RWPE2 (cell line): ENCODE results near the gene HIVEP3.
A peak's percentile ranks its signal among the peaks of the same experiment; 100 is the strongest.

ENCODE experiments used
- ATAC-seq: fragments of 200-7000 bp; cut with Tn5 transposase; 3 replicates; pipeline ENCODE4 v1.9.1; 2021; ENCODE audit warnings: low read depth
- DNase-seq: peaks from one replicate; pipeline ENCODE4 v3.0.0-alpha.2; 2020; ENCODE audit warnings: low spot score
- H3K27ac ChIP-seq: fragments of 450-650 bp; 2 replicates; pipeline ENCODE4 v1.5.1; 2017; ENCODE audit warnings: mild to moderate bottlenecking; ENCODE audit not compliant: poor library complexity, severe bottlenecking
- H3K27me3 ChIP-seq: fragments of 250-450 bp; sonication (Bioruptor Pico); 2 replicates; pipeline ENCODE4 v1.5.1; 2021; ENCODE audit warnings: mild to moderate bottlenecking, moderate library complexity; ENCODE audit not compliant: insufficient read depth, poor library complexity, severe bottlenecking
- H3K36me3 ChIP-seq: fragments of 250-450 bp; sonication (Bioruptor Pico); 2 replicates; pipeline ENCODE4 v1.5.1; 2020; ENCODE audit warnings: low read depth, mild to moderate bottlenecking, moderate library complexity
- H3K4me1 ChIP-seq: fragments of 250-450 bp; sonication (Bioruptor Pico); 2 replicates; pipeline ENCODE4 v1.5.1; 2021; ENCODE audit warnings: mild to moderate bottlenecking, moderate library complexity; ENCODE audit not compliant: insufficient read depth, poor library complexity, severe bottlenecking
- H3K4me3 ChIP-seq: fragments of 250-450 bp; sonication (Bioruptor Pico); 2 replicates; pipeline ENCODE4 v1.5.1; 2021; ENCODE audit warnings: mild to moderate bottlenecking, moderate library complexity; ENCODE audit not compliant: severe bottlenecking
- H3K9me3 ChIP-seq: fragments of 250-450 bp; sonication (Bioruptor Pico); 2 replicates; pipeline ENCODE4 v1.5.1; 2021; ENCODE audit warnings: mild to moderate bottlenecking, moderate library complexity; ENCODE audit not compliant: severe bottlenecking
- CTCF ChIP-seq: fragments of 450-650 bp; IDR thresholded peaks from one replicate; pipeline ENCODE4 v1.5.1; 2017; ENCODE audit warnings: mild to moderate bottlenecking, moderate library complexity; ENCODE audit not compliant: poor library complexity, severe bottlenecking

The HIVEP3 gene

DNA sequence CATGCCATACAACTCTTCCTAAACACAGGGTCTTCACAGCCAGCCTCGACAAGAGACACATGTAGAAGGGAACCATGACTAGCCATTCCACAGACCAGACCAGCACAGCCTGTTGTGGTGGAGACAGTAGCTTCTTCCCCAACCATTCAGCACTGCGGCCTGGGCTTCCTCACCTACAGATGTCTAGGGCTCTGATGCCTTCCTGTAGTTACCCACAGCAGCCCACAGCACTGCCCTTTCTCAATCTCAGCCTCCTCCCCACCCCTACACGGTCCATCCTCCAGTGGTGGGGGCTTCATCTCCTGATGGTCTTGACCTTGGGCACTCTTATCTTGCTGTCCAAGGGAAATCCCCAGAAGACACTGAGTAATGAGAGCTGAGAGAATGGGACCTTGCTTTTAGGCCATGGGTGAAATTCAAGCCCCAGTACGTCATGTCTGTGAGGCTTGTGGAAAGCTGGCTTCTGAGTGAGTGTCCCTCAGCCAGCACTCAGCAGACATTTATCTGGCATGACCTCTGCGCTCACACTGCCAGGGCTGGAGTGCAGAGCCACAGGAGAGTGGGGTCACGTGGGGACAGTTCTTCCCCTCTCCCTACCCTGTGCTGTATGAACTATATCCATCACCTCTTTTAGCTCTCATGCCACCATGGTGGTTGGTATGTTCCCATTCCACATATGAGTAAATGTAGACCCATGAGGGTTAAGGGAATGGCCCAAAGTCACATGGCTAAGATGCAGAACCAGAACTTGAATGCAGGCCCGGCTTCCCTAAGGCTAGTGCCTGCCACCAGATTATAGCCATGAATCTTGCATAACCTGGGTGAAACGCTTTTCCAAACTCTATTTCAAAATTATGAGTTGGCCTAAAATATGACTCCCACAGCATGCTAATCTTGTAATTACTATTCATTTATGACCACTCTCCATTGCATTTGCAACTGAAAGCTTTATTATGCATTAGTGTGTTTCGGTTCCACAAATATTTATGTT is 104.7 kb downstream of the HIVEP3 start:
- Histone ChIP-seq H3K27ac (no peak overlapping the region), H3K27me3 (no peaks in the 10 kb centered on the region), H3K36me3 (no peaks in the 10 kb centered on the region), H3K4me3 (no peak overlapping the region), H3K4me1 (peaks cover 10% of the 10 kb centered on the region), H3K9me3 (no peaks in the 10 kb centered on the region)
- no peak for TF ChIP-seq CTCF
- ATAC-seq (no peak), DNase-seq (no peak)

GRCh38 chr1:41813226-41813625 is 105.5 kb downstream of the HIVEP3 start:
- Histone ChIP-seq H3K27me3 (no peaks in the 10 kb centered on the region), H3K4me1 (peaks cover 10% of the 10 kb centered on the region), H3K9me3 (no peaks in the 10 kb centered on the region), H3K4me3 (no peak overlapping the region), H3K27ac (peak overlapping the region; percentile 87), H3K36me3 (no peaks in the 10 kb centered on the region)
- no peak for DNase-seq
- ATAC-seq, result no peak
- no peak for TF ChIP-seq CTCF

DNA sequence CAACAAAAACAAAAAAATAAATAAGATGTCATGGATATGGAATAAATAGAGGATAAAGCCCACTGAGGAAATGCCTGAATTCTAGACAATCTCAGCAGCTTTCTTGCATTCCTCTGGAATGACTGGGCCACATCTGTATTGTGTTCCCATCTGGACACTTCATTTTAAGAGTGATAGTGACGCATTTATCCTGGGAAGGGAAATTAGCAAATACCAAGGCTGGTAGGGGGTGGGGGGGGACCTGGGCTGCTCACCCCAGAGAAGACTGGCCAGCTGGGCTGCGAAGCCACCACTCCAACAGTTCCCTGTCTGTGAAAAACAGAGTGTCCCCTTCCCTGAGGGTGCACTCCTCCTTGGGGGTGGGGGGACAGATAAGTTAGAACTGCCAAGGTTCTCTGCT is 106.3 kb downstream of the HIVEP3 start:
- peak overlapping the region; percentile 87 for H3K27ac ChIP-seq

GRCh38 chr1:41812051-41812450 is 106.7 kb downstream of the HIVEP3 start:
- peak overlapping the region; percentile 87 for H3K27ac ChIP-seq
- no peaks in the 10 kb centered on the region for H3K27me3 ChIP-seq
- no peaks in the 10 kb centered on the region for H3K36me3 ChIP-seq
- no peak overlapping the region for H3K4me3 ChIP-seq
- H3K4me1 ChIP-seq, result peaks cover 10% of the 10 kb centered on the region
- H3K9me3 ChIP-seq, result no peaks in the 10 kb centered on the region
- peak; percentile 55; the same call in 2 of the 3 replicates for ATAC-seq
- DNase-seq, result no peak
- peak; percentile 81 for TF ChIP-seq CTCF

More for the DNA sequence above, 106.3 kb downstream of the HIVEP3 start:
- Histone ChIP-seq H3K9me3 (no peaks in the 10 kb centered on the region), H3K27me3 (no peaks in the 10 kb centered on the region), H3K4me1 (peaks cover 10% of the 10 kb centered on the region), H3K4me3 (no peak overlapping the region), H3K36me3 (no peaks in the 10 kb centered on the region)
- TF ChIP-seq CTCF, result no peak
- ATAC-seq, result peak; percentile 92
- DNase-seq, result no peak
